ENCODE data around the gene GNE.
A peak's percentile ranks its signal among the peaks of the same experiment; 100 is the strongest.
"Not testable (repeated sequence)": the region's sequence is repeated elsewhere in the genome, so short reads cannot be mapped to it uniquely, and the experiment has no call there.

GNE gene

GRCh38 chr9:36207546-36208012 lies 50.7 kb downstream of the GNE start:
- no peak for DNase-seq

GRCh38 chr9:36207016-36207415 lies 51.2 kb downstream of the GNE start:
- DNase-seq: no peak

GRCh38 chr9:36204906-36205547 lies 53.2 kb downstream of the GNE start:
- DNase-seq: no peak

DNA sequence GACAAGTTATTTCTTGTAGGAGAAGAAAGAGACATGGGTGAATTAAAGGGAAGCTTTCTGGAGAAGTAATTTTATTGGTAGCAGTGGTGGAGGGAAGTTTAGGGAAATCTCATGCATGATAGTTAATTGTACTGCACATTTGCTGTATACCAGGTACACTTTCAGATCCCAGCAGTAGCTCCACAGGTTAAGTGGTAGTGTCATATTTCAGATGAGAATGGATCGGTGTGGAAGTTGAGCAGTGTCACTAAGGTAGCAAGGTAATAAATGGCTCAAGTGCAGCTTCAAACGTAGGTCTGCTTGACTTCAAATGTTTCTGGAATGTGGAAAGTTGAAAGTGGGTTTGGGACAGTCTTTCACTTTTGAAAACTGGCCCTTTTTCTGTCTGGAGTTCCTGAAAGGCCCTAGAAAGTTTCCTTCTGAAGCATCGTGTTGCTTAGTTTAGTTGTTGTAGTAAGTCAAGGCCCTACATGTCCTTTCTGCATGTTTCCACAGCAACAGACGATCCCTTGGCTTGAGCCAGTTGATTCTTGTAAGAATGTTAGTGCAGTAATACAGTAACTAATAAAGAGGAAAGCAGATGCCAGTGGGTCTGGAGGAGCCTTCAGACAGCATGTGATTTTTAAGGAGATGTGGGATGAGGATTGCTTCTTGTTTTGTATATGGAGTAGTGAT lies 63.8 kb downstream of the GNE start:
- DNase-seq: no peak

DNA sequence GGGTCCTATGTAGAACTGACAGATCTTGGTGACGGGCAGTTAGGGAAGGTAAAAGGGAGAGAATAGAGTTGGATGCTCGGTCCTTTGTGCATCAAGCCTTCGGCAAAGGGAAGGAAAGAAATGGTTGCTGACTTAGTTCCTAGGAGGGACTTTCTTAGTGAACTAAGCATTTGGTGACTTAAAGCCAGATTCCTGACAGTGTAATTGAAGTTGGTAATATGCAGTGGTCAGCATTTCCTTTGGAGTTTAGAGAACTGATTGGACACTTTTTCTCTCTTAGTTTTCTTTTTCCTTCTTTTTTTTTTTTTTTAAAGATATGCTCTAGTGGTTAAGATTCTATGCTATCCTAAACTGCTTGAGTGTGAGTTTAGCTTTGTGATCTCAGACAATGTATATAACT lies 65.2 kb downstream of the GNE start:
- DNase-seq: no peak

GRCh38 chr9:36192196-36192595 lies 66.1 kb downstream of the GNE start:
- DNase-seq: no peak

DNA sequence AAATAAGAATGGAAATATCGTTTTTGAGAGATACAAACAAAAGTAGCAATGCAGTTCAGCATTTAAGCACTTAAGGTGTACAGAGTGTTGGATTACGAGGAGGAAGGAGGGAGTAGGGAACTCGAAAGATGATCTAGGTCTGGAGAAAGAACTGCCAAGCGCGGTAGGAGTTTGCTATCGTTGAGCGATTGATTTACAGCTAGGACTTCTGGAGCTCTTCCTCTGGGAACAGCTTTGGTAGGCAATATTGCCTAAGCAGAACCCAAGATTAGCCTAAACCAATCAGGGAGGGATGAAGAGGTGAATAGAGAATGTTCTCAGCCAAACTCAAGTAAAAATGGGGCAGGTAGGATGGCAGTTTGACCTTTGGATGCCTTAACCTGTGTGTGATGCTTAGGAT lies 66.6 kb downstream of the GNE start:
- DNase-seq: no peak

- DNase-seq: no peak
Observed at GRCh38 chr9:36191290-36191645, 67.0 kb downstream of the GNE start.

DNA sequence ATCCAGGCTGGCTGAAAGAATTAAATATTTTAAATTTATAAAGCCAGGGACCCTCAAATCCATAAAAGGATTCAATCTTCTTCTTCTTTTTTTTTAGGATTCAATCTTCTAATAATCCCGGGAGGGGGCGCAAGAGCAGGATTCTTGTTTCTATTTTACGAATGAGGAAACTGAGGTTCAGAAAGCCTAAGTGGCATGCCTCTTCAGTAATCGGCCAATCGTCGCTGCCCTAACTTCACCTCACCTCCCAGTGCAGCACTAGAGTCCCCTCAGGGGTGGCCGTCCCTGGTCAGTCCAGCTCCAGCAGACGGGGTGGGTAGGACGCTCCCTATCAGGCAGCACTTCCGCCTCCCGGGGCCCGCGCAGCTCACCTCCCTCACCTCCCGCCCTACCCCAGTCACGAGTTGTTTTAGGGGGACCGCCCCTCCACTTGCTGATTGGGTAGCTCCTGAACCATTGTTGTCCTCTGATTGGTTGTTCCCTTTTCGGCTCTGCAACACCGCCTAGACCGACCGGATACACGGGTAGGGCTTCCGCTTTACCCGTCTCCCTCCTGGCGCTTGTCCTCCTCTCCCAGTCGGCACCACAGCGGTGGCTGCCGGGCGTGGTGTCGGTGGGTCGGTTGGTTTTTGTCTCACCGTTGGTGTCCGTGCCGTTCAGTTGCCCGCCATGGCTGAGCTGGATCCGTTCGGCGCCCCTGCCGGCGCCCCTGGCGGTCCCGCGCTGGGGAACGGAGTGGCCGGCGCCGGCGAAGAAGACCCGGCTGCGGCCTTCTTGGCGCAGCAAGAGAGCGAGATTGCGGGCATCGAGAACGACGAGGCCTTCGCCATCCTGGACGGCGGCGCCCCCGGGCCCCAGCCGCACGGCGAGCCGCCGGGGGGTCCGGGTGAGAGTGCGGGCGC lies 67.6 kb downstream of the GNE start, which contains the start of gene CLTA:
CLTA (plus strand) TSS at position 534 of the 902 bp plus-strand sequence; CDS start at position 670, 136 bp downstream.
- peak; percentile 97 to 98 for DNase-seq

DNA sequence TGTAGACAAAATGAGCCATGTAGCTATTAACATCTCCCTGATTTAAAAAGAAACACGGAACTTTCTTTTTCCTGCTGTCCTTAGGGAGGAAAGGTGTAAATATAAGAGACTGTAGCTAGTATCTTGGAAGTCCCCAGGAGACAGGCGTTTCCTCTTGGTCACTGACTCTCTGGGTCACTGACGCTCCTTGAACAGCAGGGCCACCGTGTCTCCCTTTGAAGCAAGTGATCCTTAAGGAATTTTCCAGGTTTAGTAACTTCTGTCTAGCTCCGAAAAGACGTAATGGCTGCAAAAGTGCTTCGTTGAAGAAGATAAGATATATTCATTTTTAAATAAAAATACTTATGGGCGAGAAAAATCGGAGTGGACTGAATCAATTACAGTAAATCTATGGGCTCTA lies 68.3 kb downstream of the GNE start:
- no peak for DNase-seq

- no peak for DNase-seq
Observed at GRCh38 chr9:36188212-36188611, 70.0 kb downstream of the GNE start.

DNA sequence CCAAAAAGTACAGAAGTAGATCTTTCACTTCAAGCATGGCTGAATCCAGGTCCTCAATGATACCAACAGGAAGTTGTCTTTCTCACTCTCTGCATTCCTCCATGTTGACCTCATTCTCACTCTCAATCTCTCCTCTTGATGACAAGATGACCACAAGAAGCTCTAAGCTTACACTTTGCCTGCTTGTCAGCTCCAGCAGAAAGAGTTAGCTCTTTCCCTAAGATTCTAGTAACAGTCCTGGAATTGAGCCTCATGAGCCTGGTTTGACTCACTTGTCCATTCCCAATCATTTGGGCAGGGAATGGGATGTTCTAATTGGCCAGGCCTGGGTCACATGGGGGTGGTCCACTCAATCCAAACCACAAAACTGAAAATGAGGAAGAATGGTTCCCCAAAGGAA lies 70.8 kb downstream of the GNE start:
- DNase-seq: no peak

GRCh38 chr9:36180243-36180642 lies 78.0 kb downstream of the GNE start:
- DNase-seq: not testable (repeated sequence)

DNA sequence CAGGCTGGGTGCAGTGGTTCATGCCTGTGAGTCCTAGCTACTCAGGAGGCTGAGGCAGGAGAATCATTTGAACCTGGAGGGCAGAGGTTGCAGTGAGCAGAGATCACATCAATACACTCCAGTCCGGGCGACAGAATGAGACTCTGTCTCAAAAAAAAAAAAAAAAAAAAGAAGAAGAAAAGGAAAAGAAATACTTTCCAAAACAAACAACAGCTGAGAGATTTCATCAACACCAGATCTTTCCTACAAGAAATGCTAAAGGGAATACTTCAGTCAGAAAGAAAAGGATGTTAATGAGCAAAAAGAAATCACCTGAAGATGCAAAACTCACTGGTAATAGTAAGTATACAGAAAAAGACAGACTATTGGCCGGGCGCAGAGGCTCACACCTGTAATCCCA lies 80.7 kb downstream of the GNE start:
- DNase-seq: no peak

DNA sequence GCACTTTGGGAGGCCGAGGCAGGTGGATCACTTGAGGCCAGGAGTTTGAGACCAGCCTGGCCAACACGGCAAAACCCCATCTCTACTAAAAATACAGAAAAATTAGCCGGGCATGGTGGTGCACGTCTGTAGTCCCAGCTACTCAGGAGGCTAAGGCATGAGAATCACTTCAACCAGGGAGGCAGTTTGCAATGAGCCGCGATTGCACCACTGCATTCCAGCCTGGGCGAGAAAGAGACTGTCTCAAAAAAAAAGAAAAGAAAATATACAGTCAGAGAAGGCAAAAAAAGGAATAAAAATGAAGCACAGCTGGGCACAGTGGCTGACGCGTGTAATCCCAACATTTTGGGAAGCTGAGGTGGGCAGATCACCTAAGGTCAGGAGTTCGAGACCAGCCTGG lies 81.8 kb downstream of the GNE start:
- not testable (repeated sequence) for DNase-seq

GRCh38 chr9:36175209-36175608 lies 83.0 kb downstream of the GNE start:
- DNase-seq: not testable (repeated sequence)

GRCh38 chr9:36174731-36175130 lies 83.5 kb downstream of the GNE start:
- no peak for DNase-seq

DNA sequence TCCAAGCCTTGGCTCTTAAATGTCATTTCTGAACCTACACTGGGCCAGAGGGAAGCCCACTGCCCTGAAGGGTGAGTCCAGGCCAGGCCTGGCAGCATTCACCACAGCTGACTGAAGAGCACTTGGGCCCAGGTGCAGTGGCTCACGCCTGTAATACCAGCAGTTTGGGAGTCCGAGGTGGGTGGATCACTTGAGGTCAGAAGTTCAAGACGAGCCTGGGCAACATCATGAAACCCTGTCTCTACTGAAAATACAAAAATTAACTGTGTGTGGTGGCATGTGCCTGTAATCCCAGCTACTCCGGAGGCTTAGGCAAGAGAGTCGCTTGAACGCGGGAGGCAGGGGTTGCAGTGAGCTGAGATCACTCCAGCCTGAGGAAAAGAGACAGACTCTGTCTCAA lies 84.0 kb downstream of the GNE start:
- no peak for DNase-seq

DNA sequence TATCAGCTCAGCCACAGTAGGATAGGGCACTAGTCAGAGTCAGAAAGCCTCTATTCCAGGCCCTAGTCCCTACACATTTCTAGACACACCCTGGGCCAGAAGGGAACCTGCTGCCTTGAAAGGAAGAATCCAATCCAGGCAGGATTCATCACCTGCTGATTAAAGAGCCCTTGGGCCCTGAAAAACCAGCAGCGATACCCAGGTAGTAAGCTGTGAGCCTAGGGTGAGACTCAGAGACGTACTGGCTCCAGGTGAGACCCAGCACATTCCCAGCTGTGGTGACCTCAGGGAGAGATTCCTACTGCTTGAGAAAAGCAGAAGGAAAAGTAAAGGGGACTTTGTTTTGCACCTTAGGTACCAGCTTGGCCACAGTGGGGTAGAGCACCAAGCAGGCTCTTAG lies 84.4 kb downstream of the GNE start:
- no peak for DNase-seq

DNA sequence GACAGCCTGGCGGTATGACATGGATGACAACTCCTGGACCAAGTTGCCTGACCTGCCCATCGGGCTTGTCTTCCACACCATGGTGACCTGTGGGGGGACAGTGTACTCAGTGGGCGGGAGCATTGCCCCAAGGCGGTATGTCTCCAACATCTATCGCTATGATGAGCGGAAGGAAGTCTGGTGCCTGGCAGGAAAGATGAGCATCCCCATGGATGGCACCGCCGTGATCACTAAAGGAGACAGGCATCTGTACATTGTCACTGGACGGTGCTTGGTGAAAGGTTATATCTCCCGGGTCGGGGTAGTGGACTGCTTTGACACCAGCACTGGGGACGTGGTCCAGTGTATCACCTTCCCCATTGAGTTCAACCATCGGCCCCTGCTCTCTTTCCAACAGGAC lies 87.7 kb downstream of the GNE start:
- DNase-seq: no peak

GRCh38 chr9:36169708-36170107 lies 88.5 kb downstream of the GNE start:
- DNase-seq: no peak

DNA sequence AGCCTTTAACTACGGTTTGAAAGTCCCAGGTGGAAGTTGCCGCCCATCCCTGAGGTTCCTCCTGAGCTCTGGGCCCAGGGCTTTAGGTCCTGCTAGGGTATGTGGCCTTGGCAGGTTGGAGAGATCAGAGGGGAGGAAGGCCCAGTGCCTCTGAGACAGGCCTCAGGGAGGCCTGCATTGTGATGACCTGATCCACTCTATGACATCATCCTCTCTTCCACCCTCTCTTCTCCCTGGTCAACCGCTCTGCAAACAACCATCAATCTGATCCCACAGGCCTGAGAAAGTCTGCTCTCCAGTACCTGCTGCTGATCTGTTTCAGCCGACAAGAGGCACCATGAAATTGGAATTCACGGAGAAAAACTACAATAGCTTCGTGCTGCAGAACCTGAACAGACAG lies 89.1 kb downstream of the GNE start, which contains the start of gene CCIN:
CCIN (plus strand) TSS at position 223 of the 400 bp plus-strand sequence; CDS start at position 338, 115 bp downstream.
- DNase-seq: no peak

DNA sequence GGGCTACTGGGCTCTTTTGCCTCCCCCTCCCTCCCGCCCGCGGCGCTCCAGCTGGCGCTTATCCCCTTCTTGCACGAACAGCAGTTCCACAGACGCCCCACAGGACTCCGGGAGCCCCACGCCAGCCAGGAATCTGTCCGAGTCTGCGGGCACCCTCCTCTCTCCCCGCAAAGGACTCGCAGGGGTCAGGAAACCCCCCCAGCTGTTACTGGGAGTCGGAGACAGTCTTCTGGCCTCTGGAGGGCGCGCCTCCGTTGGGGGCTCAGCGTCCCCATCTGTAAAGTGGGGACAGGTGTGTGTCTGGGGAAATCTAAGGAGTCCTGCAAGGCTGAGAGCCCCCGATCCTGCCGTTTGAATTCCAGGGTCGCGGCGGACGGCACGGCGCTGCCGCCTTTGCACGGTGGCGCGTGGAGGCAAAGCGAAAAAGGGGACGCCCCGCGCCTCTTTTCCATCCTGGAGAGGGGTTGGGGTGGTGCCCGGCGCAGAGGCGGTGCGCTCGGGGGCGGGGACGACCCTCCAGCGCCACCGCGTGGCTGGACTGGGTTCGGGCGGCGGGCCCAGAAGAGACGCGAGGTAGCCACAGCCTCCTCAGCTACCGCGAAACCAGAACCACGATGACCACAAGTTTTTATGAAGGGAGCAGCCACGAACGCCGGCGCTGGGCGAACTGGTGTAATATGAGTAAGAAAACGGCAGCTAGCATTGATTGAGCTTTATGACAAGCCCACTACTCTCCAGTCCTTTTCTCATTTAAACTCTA lies 91.9 kb downstream of the GNE start:
- DNase-seq: peak in 1 of 2 experiments; percentile 16
